GM18508 (cell line): ENCODE data around the gene NTM.
"Not testable (repeated sequence)": the region's sequence is repeated elsewhere in the genome, so short reads cannot be mapped to it uniquely, and the experiment has no call there.

Experiments used
- ATAC-seq: cut with Tn5 transposase; IDR thresholded peaks from one replicate; pipeline ENCODE4 v1.9.1; 2021; ENCODE audit warnings: moderate number of reproducible peaks; ENCODE audit not compliant: insufficient read depth, unreplicated experiment

The NTM gene

DNA sequence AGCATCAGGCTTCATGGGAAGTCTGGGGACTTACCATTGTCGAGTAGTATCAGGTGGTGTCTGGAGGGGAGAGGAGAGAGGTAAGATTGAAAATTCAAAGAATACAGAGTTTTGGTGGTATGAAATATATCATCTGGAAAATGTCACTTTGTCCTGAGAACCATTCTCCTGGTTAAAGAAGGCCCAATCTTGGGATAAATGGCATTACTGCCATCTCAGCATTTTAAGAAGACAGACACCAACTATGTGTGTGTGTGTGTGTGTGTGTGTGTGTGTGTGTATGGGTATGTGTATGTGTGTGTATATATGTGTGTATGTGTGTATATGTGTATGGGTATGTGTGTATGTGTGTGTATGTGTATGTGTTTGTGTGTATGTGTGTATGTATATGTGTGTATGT lies 673.3 kb downstream of the NTM start:
- ATAC-seq: no peak

GRCh38 chr11:132045107-132045506 lies 674.7 kb downstream of the NTM start:
- no peak for ATAC-seq

- ATAC-seq: no peak
These were observed 676.0 kb downstream of the NTM start for GRCh38 chr11:132046288-132046865.

DNA sequence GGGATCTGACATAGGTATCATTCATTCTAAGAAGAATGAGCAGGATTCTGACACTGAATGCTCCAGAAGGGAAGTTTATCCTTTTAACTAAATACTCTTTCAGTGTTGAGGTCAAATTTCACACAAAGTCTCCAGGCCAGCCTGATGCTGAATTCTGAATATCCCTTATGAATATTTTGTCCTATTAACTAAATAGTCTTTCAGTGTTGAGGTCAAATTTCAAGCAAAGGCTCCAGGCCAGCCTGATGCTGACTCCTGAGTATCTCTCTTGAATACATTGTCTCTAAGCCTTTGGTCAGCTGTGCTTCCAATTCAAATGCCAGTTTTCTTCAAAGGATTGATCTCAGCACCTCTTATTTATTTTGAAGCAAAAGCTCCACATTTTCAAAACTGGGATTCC lies 676.8 kb downstream of the NTM start:
- no peak for ATAC-seq

- ATAC-seq: no peak
These were observed 677.6 kb downstream of the NTM start for GRCh38 chr11:132048040-132048439.

GRCh38 chr11:132049205-132049604 lies 678.8 kb downstream of the NTM start:
- no peak for ATAC-seq

GRCh38 chr11:132050049-132050448 lies 679.6 kb downstream of the NTM start:
- no peak for ATAC-seq

- ATAC-seq: no peak
These were observed 680.3 kb downstream of the NTM start for GRCh38 chr11:132050577-132051165.

DNA sequence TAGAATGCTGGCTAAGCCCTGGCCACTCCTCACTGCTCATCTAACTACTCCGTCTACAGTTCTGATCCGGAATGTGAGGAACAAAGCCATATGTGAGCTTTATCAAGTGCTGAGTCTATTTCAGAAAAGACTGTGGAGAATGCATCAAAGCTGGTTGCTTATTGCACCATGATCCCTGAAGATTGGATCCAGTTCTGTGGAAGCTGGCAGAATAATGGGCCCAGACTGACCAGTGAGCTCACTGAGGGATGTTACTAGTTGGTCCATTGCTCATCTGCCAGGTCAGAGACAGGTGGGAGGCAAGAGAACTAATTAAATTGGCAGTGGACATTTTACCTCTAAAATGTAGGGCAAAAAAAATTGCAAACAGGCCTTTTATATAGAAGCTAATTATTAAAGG lies 681.3 kb downstream of the NTM start:
- no peak for ATAC-seq

- no peak for ATAC-seq
These were observed 681.9 kb downstream of the NTM start for GRCh38 chr11:132052342-132052741.

- ATAC-seq: no peak
These were observed 682.5 kb downstream of the NTM start for GRCh38 chr11:132052904-132053303.

GRCh38 chr11:132054822-132055221 lies 684.4 kb downstream of the NTM start:
- no peak for ATAC-seq

DNA sequence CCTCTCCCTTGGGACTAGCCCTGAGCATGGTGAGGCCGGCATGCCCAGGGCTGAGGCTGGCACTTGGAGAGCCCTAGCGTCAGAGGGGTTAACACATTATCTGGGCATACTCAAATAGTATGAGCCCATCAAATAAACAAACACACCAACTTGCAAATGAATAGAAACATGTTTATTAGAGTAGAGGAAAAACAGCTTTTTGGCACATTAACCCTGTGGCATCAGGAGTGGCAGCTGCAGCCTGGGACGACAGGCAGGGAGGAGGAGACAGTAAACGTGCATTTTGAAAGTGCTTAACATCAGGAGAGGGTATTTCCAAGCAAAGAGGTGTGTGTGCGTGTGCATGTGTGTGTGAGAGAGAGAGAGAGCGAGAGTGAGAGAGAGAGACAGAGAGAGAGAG lies 684.9 kb downstream of the NTM start:
- ATAC-seq: no peak

GRCh38 chr11:132056689-132057088 lies 686.3 kb downstream of the NTM start:
- ATAC-seq: no peak

DNA sequence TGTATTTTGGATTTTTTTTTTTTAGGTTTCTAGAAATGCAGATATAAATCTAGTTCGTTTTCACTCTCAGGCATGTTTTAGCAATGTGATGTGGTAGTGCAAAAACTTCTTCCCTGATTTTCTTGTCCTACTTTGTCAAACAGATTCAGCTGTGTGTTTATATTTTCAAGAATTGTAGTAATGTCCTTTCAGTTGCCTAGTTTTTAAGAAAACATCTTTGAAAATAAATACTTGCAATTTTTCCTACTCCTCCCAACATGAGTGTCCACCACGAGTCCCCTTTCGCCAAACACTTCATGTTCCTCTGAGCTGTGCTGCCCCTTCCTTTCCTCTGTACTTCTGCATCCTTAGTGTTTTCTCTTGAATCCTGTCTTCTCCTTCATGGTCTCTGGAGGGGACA lies 686.9 kb downstream of the NTM start:
- ATAC-seq: no peak

- no peak for ATAC-seq
These were observed 687.9 kb downstream of the NTM start for GRCh38 chr11:132058211-132058772.

- ATAC-seq: no peak
These were observed 690.2 kb downstream of the NTM start for GRCh38 chr11:132060567-132060966.

DNA sequence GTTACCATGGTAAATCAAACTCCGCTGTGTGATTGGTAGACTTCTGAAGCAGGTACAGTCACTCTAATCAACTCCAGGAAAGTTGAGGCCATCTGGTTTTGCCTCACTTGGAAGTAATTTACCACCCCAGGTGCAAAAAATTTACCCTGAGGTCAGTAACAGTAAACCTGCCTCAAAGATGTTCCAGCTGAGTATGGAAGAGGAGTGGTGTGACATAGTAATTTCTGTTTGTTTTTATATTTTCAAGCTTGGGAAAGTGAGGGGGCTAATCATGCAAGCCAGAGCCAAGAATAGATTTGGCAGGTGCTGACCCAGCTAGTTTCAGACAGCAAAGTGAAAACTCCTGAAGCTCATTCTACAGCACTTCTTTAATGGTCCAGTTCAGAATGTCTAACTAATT lies 691.6 kb downstream of the NTM start:
- no peak for ATAC-seq

DNA sequence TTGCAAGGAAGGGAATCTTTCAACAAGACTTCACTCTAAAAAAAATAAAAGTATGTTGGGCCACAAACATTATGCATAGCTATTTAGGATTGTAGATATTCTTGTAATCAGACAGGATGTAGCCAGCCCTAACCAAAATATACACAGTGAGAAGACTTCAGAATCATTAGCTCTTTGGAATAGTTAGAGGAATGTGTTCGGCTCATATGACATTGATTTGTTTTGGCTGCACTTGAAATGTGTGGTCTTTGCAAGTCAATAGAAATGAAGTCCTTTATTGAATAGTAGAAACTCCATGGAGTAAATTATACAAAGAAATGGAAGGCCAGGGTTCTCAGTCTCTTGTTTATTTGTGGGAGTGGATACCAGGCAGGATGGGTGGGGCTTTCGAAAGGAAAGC lies 692.1 kb downstream of the NTM start:
- no peak for ATAC-seq

DNA sequence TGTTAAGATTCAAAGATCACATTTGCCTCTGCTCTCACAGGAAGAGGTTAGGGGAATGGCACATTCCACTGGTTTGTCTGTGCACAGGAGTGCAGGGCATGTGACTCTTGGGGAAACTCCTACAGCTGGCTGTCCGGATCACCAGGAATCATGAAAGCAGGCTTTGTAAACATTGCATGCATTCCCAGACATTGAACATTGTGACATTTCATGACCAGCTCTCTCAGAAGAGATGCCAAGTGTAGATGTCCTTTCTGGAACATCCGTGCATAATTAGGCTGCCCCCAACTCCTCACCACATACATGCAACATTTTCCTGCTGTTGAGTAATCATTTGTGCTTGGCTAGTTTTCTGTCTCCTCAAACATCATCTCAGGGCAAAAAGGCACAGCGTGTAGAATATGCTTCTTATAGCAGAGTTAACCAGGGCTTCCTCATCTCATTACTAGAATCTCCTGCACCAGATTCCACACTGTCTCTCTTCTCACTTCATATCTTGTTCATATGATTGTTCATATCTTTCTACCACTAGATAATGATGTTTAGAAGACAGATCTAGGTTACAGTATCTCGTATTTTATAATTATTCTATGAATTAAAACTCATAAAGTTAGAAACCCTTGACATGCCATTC lies 694.7 kb downstream of the NTM start:
- ATAC-seq: no peak

DNA sequence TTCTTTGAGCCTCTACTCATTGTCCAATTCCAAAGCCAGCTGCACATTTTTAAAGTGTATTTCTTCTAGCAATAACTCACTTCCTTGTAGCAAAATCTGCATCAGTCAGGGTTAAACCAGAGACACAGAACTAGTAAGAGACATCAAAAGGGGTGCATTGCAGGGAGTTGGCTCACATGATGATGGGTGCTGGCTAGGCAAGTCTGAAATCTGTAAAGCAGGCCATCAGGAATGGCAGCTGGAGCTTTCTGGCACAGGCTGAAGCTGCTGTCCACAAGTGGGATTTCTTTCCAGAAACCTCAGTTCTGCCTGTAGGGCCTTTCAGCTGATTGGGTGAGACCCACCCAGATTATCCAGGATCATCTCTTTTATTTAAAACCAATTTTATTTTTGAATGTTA lies 698.1 kb downstream of the NTM start:
- ATAC-seq: no peak

GRCh38 chr11:132069593-132069992 lies 699.2 kb downstream of the NTM start:
- ATAC-seq: not testable (repeated sequence)
